ENCODE measurements around the gene HSPA12B.

Gene HSPA12B, protein sequence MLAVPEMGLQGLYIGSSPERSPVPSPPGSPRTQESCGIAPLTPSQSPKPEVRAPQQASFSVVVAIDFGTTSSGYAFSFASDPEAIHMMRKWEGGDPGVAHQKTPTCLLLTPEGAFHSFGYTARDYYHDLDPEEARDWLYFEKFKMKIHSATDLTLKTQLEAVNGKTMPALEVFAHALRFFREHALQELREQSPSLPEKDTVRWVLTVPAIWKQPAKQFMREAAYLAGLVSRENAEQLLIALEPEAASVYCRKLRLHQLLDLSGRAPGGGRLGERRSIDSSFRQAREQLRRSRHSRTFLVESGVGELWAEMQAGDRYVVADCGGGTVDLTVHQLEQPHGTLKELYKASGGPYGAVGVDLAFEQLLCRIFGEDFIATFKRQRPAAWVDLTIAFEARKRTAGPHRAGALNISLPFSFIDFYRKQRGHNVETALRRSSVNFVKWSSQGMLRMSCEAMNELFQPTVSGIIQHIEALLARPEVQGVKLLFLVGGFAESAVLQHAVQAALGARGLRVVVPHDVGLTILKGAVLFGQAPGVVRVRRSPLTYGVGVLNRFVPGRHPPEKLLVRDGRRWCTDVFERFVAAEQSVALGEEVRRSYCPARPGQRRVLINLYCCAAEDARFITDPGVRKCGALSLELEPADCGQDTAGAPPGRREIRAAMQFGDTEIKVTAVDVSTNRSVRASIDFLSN

GRCh38 chr20:3732327-3733118 is at the start of gene HSPA12B:
Gene HSPA12B, plus strand, starts transcription at chr20:3732685. Its CDS starts 5,990 bp downstream, at chr20:3738675.
- DNase-seq (ENCODE audit: low read depth in 2 of 2) = no peak

GRCh38 chr20:3685341-3685740 is 47.1 kb upstream of the HSPA12B start:
- DNase-seq (ENCODE audit: low read depth in 2 of 2) = no peak

GRCh38 chr20:3686421-3686820 is 46.1 kb upstream of the HSPA12B start:
- DNase-seq (ENCODE audit: low read depth in 2 of 2) = no peak

GRCh38 chr20:3686867-3687321 is 45.6 kb upstream of the HSPA12B start:
- peak; percentile 85 to 86 for DNase-seq (ENCODE audit: low read depth in 2 of 2)

GRCh38 chr20:3687655-3688054 is 44.8 kb upstream of the HSPA12B start:
- peak; percentile 31 to 41 for DNase-seq (ENCODE audit: low read depth in 2 of 2)

- no peak for DNase-seq (ENCODE audit: low read depth in 2 of 2)
Observed at GRCh38 chr20:3689978-3690377, 42.5 kb upstream of the HSPA12B start.

- DNase-seq (ENCODE audit: low read depth in 2 of 2) = no peak
Observed at GRCh38 chr20:3690413-3690812, 42.1 kb upstream of the HSPA12B start.

- no peak for DNase-seq (ENCODE audit: low read depth in 2 of 2)
Observed at GRCh38 chr20:3691306-3691705, 41.2 kb upstream of the HSPA12B start.

DNA sequence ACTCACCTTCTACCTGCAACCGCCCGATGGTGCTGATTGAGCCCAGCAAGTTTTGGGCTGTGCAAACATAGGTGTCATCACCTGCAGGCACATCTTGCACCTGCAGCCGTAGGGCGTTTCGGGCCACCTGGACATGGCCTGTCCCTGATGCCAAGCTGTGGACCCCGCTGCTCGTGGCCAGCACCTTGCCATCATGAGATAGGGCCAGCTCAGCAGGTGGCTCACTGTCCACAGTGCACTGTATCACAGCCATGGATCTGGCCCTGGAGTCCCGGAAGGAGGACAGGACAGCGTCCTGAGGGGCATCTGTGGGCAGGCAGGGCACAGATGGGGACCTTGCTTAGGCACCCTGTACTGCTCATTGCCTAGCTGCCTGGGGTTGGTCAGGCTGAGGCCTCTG is 40.6 kb upstream of the HSPA12B start:
- DNase-seq (ENCODE audit: low read depth in 2 of 2) = no peak

GRCh38 chr20:3692706-3693294 is 39.7 kb upstream of the HSPA12B start:
- no peak for DNase-seq (ENCODE audit: low read depth in 2 of 2)

GRCh38 chr20:3693376-3693775 is 39.1 kb upstream of the HSPA12B start:
- no peak for DNase-seq (ENCODE audit: low read depth in 2 of 2)

GRCh38 chr20:3694864-3695263 is 37.6 kb upstream of the HSPA12B start:
- DNase-seq (ENCODE audit: low read depth in 2 of 2) = no peak

DNA sequence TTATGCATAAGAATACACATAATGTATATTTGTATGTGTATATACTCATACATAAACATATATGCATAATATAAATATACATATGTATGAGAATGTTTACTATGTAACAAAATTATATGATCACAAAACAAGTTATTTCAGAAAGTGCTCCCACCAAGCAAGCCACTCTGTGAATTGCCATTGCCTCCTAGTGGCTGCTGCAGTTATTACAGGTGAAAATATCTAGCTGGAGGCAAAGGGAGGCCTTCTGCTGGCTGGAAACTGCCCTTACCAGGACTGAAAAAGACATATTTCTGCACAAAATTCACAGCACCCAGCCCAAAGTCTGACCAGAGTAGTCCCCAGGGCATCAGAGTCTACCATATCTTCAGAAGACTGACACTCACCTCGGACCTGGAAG is 36.3 kb upstream of the HSPA12B start:
- no peak for DNase-seq (ENCODE audit: low read depth in 2 of 2)

DNA sequence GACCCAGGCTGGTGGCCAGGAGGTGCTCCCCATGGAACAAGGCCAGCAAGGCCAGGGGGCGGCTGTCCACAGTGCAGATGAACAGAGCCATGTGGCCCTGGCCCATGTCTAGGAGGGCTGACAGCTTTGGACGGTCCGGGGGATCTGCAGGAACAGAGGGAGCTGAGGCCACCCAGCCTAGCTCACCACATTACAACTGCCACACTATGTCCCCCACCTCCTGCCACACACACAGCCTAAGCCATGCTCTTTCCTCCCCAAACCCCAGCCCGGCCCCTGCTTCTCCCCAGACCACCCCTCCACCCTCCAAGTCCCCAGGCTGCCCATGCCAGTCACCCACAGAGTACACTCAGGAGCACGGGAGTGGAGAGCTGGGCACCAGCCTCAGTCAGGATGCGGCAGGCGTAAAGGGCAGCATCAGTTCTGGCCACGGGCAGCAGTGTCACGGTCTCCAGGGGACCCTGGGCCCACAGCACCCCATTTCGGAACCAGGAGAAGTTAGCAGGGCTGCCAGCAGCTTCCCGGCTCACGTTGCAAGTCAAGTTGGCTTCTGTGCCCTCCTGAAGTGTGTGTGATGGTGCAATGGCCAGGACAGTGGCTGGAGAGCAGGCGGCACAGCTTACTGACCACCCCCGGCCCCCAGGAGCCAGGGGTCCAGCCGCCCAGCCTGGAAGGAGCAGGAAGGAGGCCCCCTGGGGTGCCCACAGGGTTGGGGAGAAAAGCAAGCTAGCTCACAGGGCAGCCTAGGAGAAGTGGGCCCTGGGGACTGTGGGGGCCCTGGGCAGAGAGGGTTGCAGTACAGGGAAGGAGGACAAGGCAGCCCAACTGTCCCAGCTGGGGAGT is 35.5 kb upstream of the HSPA12B start:
- DNase-seq (ENCODE audit: low read depth in 2 of 2) = no peak

DNA sequence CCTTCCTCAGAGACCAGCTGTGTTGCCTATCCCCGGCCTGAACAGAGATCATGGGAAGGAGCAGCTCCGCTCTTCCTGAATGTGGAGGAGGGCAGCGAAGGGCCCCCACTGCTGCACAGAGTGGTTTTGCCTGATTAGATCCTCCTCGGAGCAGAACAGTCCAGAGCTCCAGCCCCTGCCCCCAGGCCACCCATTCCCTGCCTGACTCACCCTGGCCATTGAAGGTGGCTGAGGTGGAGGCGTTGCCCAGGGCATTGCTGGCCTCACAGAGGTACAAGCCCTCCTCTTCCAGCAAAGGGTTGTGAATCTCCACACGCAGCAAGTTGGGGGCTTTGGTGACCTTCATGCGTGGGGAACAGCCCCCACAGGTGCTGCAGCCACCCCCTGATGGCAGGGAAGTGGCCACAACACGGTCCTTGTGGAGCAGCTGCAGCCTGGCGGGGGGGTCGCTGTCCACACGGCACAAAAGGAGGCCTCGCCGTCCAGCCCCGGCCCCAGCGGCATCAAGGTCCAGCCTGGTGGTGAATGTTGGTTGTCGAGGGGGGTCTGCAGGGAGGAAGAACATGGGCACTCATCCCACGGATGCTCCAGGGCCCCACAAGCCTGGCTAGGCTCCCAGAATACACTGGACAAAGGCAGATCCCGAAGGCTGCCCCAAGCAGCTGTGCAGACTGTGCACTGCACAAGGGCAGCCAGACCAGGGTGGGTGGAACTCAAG is 34.7 kb upstream of the HSPA12B start:
- DNase-seq (ENCODE audit: low read depth in 2 of 2) = no peak

DNA sequence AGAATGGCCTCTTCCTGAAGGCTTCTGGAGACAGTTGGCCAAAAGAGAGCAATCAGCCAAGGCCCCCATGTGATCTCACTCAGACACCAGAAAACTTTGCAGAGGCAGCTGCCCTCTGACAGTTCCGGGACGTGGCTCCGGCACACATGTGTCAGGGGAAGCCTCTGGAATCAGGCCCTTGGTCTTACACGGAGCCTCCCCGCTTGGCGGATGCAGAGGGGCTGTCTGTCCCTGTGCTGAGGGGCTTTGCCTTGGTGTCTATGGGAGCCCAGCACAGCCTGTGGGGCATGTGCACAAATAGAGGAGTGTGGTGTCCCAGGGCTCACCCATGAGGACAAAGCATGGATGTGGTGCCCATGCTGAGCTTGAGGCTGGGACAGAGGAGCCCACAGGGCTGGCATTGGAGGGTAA is 33.9 kb upstream of the HSPA12B start:
- DNase-seq (ENCODE audit: low read depth in 2 of 2) = no peak

- DNase-seq (ENCODE audit: low read depth in 2 of 2) = no peak
Observed at GRCh38 chr20:3699037-3699436, 33.4 kb upstream of the HSPA12B start.

DNA sequence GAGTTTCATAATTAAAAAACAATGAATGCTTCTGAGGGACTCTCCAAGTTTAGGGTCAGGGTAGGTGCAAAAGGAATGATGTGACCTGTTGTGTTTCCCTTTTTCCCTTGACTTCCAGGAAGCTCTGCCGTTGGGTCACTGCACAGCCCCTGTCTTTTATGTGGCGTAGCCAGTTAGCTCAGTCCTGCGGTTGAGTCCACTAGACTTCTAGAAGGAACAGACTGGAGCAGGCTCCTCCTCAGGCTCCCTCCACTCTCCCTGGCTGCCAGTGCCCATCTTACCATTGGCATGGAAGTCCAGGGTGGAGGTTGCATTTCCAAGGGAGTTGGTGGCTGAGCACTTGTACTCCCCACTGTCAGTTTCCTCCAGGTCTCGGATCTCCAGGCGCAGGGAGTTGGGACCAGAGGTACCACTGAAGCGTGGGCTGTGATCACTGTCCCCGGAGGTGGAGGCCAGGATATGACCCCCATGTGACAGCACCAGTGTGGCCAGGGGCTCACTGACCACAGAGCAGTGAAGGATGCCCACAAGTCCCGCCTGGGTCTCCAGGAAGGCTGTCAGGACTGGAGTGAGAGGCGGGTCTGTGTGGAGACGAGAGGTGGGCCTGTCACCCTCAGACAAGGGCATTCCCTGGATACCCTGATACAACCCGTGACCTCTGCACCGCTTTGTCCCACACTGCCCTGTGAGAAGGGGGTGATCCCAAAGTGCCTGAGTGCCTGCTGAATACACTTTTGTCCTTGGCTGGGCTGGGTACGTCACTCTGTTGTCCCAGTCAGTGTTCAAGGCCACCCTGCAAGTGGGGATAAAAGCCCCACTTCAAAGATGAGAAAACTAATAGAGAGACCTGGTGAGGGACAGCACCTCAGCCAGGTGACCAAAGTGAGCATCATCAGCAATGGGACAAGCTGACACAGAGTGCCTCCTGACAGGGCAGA is 31.2 kb upstream of the HSPA12B start:
- DNase-seq (ENCODE audit: low read depth in 2 of 2) = no peak

Data from fibroblast of skin of left quadriceps (primary cell).